Neural progenitor cell (in vitro differentiated cells): ENCODE measurements around the gene SHE.

ENCODE experiments used
- CTCF ChIP-seq: fragments of 200-600 bp; sonication (generic); IDR thresholded peaks from 2 replicates; pipeline ENCODE4 v1.5.1; 2017; ENCODE audit warnings: antibody characterized with exemption, mild to moderate bottlenecking
- EZH2 ChIP-seq: fragments of 200-600 bp; sonication (generic); IDR thresholded peaks from 2 replicates; pipeline ENCODE4 v1.6.1; 2017; ENCODE audit warnings: antibody characterized with exemption, mild to moderate bottlenecking, moderate library complexity

DNA sequence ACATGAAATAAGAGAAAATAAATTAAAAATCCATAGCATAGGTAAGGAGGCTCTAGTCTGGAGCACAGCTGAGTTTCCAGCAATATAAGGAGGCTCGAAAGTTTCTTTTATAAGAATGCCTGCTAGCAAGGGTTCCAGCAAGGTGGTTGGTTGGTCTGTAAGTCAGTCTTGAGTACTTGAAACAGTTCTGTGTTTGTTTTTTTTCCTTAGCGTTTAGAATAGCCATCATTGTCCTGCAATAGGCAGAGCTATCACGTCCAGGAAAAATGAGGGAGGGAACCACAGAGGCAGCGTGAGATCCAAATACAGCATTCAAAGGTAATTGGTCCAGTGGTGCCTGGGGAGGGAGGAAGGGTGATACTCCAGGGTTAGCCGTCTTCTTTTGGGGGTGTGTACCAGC lies 47.9 kb upstream of the SHE start:
- TF ChIP-seq CTCF (no peak), EZH2 (no peak)
